ENCODE results near the gene GCN1. TPM values are rescaled to one million over a fixed set of nuclear protein-coding genes. Genes with fewer than 3 reads are reported as not detected.

The GCN1 gene
- total and polyA plus RNA-seq, 2 of the 8 experiments (the other 6 are each of a cell fraction or from before 2014, with no cell fraction given): 61.4 to 133 TPM

DNA sequence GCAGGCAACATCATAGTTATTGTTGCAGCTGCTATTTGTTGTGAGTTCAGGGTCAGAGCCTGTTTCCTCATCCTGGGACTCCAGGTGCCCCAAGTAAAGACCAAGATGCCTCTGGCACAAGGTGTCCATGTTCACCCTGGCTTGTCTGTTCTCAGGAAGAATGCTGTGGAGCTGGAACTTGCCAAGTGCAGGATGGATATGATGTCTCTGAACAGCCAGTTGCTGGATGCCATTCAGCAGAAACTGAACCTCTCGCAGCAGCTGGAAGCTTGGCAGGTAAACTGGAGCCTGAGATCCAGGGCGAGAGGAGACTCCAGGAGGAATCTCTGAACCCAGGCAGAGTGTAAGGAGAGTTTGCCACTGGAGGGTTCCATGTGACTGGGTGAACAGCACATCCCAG lies 104.7 kb downstream of the GCN1 start:
- Histone ChIP-seq H2AFZ (ENCODE audit: low read length) (no peak overlapping the region), H2BK12ac (ENCODE audit: low read depth, low read length) (0 out of 2 replicates have a peak overlapping the region, but pooled peaks have one; percentile 60), H3K18ac (ENCODE audit: extremely low read depth, low read length) (no peak overlapping the region), H3K23me2 (ENCODE audit: low read depth, low read length) (peaks cover 4% of the 10 kb centered on the region; the same call in 1 of the 2 replicates), H3K9ac (replicated peaks in 1 of 4; ENCODE audit: extremely low read depth in 1 of 4, low read depth in 3 of 4, low read length in 3 of 4) (no peak overlapping the region; a peak in 1 of 7 replicates), H4K5ac (ENCODE audit: insufficient read length, low read depth, low read length) (no peak overlapping the region), H3K9me3 (ENCODE audit: insufficient read depth in 2 of 2, low read depth in 1 of 2, low read length in 1 of 2) (no peaks in the 10 kb centered on the region), H4K8ac (ENCODE audit: extremely low read depth, insufficient read depth, low read length) (no peak overlapping the region), H3K23ac (ENCODE audit: insufficient read length) (no peak overlapping the region), H2AK5ac (ENCODE audit: low read depth, low read length) (no peak overlapping the region), H3K4me3 (ENCODE audit: extremely low read depth in 1 of 4, insufficient read depth in 2 of 4, low read depth in 3 of 4, low read length in 4 of 4) (no peak overlapping the region), H4K20me1 (replicated peaks in 1 of 2; ENCODE audit: control insufficient read depth in 1 of 2, insufficient read depth in 2 of 2, low read length in 2 of 2) (peaks cover 0 to 4% of the 10 kb centered on the region in 2 experiments), H2BK15ac (ENCODE audit: low read length) (peak overlapping the region; percentile 65; the same call in 1 of the 2 replicates), H3K27ac (ENCODE audit: low read depth, low read length) (no peak overlapping the region), H3K27me3 (replicated peaks in 1 of 4; ENCODE audit: control insufficient read depth in 3 of 4, extremely low read depth in 1 of 4, insufficient read depth in 3 of 4, low read length in 3 of 4) (no peaks in the 10 kb centered on the region), H3K79me2 (ENCODE audit: control insufficient read depth in 1 of 2, insufficient read depth in 2 of 2, low read length in 2 of 2) (no peaks in the 10 kb centered on the region), H3K14ac (ENCODE audit: insufficient read length) (no peak overlapping the region), H2BK120ac (replicated peaks; ENCODE audit: low read depth, low read length) (no peak overlapping the region), H3K4me1 (replicated peaks in 1 of 4; ENCODE audit: control insufficient read depth in 3 of 4, insufficient read depth in 4 of 4, low read length in 3 of 4) (peaks cover 13 to 42% (median 32%) of the 10 kb centered on the region in 4 experiments), H2BK5ac (ENCODE audit: low read depth, low read length) (no peak overlapping the region), H3K36me3 (ENCODE audit: control insufficient read depth in 2 of 4, insufficient read depth in 4 of 4, low read length in 3 of 4) (no peaks in the 10 kb centered on the region; a peak in 1 of 8 replicates), H3K4ac (replicated peaks; ENCODE audit: insufficient read length, low read depth, low read length) (no peak overlapping the region), H3K79me1 (ENCODE audit: low read depth, low read length) (no peaks in the 10 kb centered on the region), H4K91ac (replicated peaks; ENCODE audit: insufficient read length, low read length) (no peak overlapping the region), H2BK20ac (ENCODE audit: low read length) (no peak overlapping the region), H3K56ac (replicated peaks; ENCODE audit: insufficient read length, low read depth, low read length) (no peak overlapping the region), H3K4me2 (ENCODE audit: insufficient read depth in 1 of 2, low read depth in 2 of 2, low read length in 2 of 2) (no peak overlapping the region)
- 90% methylated on average over 2 of the region's 2 CpGs; no CpG with 5 or more reads in 1 of the 2 experiments for WGBS, 2 experiments (ENCODE audit: extremely low coverage in 1 of 2, insufficient coverage in 1 of 2, insufficient read length in 1 of 2, insufficient replicate concordance in 2 of 2, low coverage in 1 of 2, low lambda C conversion rate in 2 of 2, missing lambda C conversion rate in 1 of 2)
- no peak for FAIRE-seq
- POLR2A ChIA-PET (ENCODE audit: partially characterized antibody): interaction anchor here (0.8 to 11.7 kb wide), 5 partner anchors 12 to 111 kb away, joined by 3 to 96 read pairs (median 12); partner anchors contain the start of genes BICDL1, RAB35 and RPLP0
- CTCF ChIA-PET (ENCODE audit: partially characterized antibody): interaction anchor here (0.7 to 2.1 kb wide), 3 partner anchors 9 to 27 kb away, joined by 3 to 4 read pairs (median 3); partner anchors contain the start of gene RAB35
- no peak for TF ChIP-seq POLR2A (IDR thresholded peaks at IDR 0.05; ENCODE audit: control extremely low read depth in 1 of 2, low read depth in 2 of 2, low read length in 2 of 2)
- no peak for TF ChIP-seq CHD1 (IDR thresholded peaks at IDR 0.05; ENCODE audit: low read depth, low read length)
- no peak for DNase-seq (ENCODE audit: low read depth in 1 of 2, low spot score in 2 of 2)

All from H1 (cell line).